CD4-positive, alpha-beta T cell (primary cell): ENCODE data around the gene CETN3. TPM values are rescaled to one million over a fixed set of nuclear protein-coding genes. Genes with fewer than 3 reads are reported as not detected.

Experiments used
- ATAC-seq: fragments of 200-7000 bp; cut with Tn5 transposase; one replicate; pipeline ENCODE4 v1.10.0; 2022; ENCODE audit warnings: mild to moderate bottlenecking; ENCODE audit not compliant: poor library complexity
- CTCF ChIA-PET: fragments of 350-600 bp; sonication (Branson Sonifier 250); formaldehyde crosslinking; loops from one replicate; lab custom pipeline; 2021; ENCODE audit warnings: antibody characterized with exemption, inconsistent platforms; lab: Charles Lee
- POLR2A ChIA-PET: fragments of 350-600 bp; sonication (Branson Sonifier 250); formaldehyde crosslinking; loops from one replicate; lab custom pipeline; 2021; ENCODE audit warnings: antibody characterized with exemption, inconsistent platforms; lab: Charles Lee
- DNase-seq, 14 experiments: peaks; one replicate each; pipeline ENCODE4 v3.0.0-alpha.2; 2013 to 2020; ENCODE audit warnings: mixed read lengths in 2 of 14
- H3K27ac ChIP-seq, 2 donors: one replicate each; pipeline versions ENCODE4 v1.5.1 to v1.7.0; 2013; ENCODE audit warnings: low read length in 2 of 2, low read depth in 1 of 2, mild to moderate bottlenecking in 1 of 2
- H3K27me3 ChIP-seq, 2 experiments: 1 replicate in 1 of 2; 2 replicates in 1 of 2; pipeline versions ENCODE4 v1.6.1 to v1.7.0; 2013; ENCODE audit warnings: low read length in 2 of 2, control low read depth in 1 of 2, mild to moderate bottlenecking in 1 of 2, moderate library complexity in 1 of 2; ENCODE audit not compliant: insufficient read depth in 2 of 2, control insufficient read depth in 1 of 2
- H3K36me3 ChIP-seq: one replicate; pipeline ENCODE4 v1.6.1; 2013; ENCODE audit warnings: low read length, control low read depth; ENCODE audit not compliant: insufficient read depth
- H3K4me1 ChIP-seq: one replicate; pipeline ENCODE4 v1.6.1; 2013; ENCODE audit warnings: low read length, control low read depth; ENCODE audit not compliant: insufficient read depth
- H3K4me3 ChIP-seq: one replicate; pipeline ENCODE4 v1.5.1; 2013; ENCODE audit warnings: mild to moderate bottlenecking, low read length, moderate library complexity
- H3K9me3 ChIP-seq, 2 experiments: 1 replicate in 1 of 2; 2 replicates in 1 of 2; pipeline versions ENCODE4 v1.6.1 to v1.7.0; 2013; ENCODE audit warnings: low read length in 2 of 2, mild to moderate bottlenecking in 2 of 2, control low read depth in 1 of 2, moderate library complexity in 1 of 2; ENCODE audit not compliant: control insufficient read depth in 1 of 2, insufficient read depth in 1 of 2
- H3K27ac Mint-ChIP-seq: one replicate; pipeline ENCODE4 v1.8.0; 2020; ENCODE audit warnings: mixed read lengths
- H3K27me3 Mint-ChIP-seq: one replicate; pipeline ENCODE4 v1.8.0; 2021; ENCODE audit warnings: mixed read lengths
- H3K36me3 Mint-ChIP-seq: one replicate; pipeline ENCODE4 v1.8.0; 2021; ENCODE audit warnings: low read depth, mixed read lengths
- H3K4me1 Mint-ChIP-seq: one replicate; pipeline ENCODE4 v1.8.0; 2021; ENCODE audit warnings: low read depth, mixed read lengths
- H3K4me3 Mint-ChIP-seq: one replicate; pipeline ENCODE4 v1.8.0; 2020; ENCODE audit warnings: mild to moderate bottlenecking, mixed read lengths
- H3K9me3 Mint-ChIP-seq: one replicate; pipeline ENCODE4 v1.8.0; 2020; ENCODE audit warnings: mixed read lengths
- intact Hi-C, 2 experiments: fragments of 100-400 bp; cut with DNase I in 1 of 2; cut with micrococcal nuclease in 1 of 2; formaldehyde crosslinking; loops; one replicate each; pipeline versions ENCODE4 v1.15.1 to v1.9.0; 2023 to 2025; cut with DNase I, micrococcal nuclease
- total RNA-seq, 174 experiments: library from RNA in 2 of 174; stranded (reverse) in 2 of 174; gene quantifications; one replicate each; pipeline ENCODE4 v1.2.3 and lab custom pipeline; 2021 to 2026
- TF ChIP-seq, protein P1 (sequence below): fragments of 200-600 bp; IDR thresholded peaks from one replicate; pipeline ENCODE4 v1.8.0; 2022; ENCODE audit warnings: antibody characterized with exemption, mild to moderate bottlenecking

CETN3 gene
- total RNA-seq, 2 experiments from 2014 or later, result 3.2 to 4.9 TPM

DNA sequence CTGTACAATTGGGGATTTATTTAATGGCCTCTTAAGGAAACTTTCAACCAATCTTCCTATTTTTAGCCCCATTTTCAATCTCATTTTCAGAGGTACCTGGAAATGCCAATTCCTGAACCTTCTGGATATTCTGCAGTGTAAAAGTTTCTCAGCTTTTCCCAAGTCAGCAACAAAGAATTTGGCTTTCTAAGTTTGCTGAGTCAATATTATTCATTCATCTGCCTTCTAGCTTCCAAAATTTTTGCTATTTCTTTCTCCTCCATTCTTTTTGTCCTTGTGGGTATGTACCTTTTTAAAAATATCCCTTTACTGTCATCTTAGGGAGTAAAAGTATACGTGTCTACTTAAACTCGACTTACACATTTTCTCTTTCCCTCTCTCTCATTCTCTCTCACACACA lies 25.7 kb downstream of the CETN3 start:
- ChIA-PET CTCF (no interaction called here), POLR2A (no interaction called here)
- intact Hi-C loops, result no loop called here
- Mint-ChIP-seq H3K9me3 (no peaks in the 10 kb centered on the region), H3K36me3 (no peaks in the 10 kb centered on the region), H3K27ac (no peak overlapping the region), H3K4me1 (no peaks in the 10 kb centered on the region), H3K4me3 (no peak overlapping the region), H3K27me3 (peaks cover 19% of the 10 kb centered on the region)
- no peak for ATAC-seq
- DNase-seq, result no peak
- Histone ChIP-seq H3K27ac (no peak overlapping the region), H3K4me3 (no peak overlapping the region), H3K36me3 (no peaks in the 10 kb centered on the region), H3K9me3 (no peaks in the 10 kb centered on the region), H3K27me3 (no peaks in the 10 kb centered on the region), H3K4me1 (no peaks in the 10 kb centered on the region)
- TF ChIP-seq, protein P1, sequence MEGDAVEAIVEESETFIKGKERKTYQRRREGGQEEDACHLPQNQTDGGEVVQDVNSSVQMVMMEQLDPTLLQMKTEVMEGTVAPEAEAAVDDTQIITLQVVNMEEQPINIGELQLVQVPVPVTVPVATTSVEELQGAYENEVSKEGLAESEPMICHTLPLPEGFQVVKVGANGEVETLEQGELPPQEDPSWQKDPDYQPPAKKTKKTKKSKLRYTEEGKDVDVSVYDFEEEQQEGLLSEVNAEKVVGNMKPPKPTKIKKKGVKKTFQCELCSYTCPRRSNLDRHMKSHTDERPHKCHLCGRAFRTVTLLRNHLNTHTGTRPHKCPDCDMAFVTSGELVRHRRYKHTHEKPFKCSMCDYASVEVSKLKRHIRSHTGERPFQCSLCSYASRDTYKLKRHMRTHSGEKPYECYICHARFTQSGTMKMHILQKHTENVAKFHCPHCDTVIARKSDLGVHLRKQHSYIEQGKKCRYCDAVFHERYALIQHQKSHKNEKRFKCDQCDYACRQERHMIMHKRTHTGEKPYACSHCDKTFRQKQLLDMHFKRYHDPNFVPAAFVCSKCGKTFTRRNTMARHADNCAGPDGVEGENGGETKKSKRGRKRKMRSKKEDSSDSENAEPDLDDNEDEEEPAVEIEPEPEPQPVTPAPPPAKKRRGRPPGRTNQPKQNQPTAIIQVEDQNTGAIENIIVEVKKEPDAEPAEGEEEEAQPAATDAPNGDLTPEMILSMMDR, result no peak

DNA sequence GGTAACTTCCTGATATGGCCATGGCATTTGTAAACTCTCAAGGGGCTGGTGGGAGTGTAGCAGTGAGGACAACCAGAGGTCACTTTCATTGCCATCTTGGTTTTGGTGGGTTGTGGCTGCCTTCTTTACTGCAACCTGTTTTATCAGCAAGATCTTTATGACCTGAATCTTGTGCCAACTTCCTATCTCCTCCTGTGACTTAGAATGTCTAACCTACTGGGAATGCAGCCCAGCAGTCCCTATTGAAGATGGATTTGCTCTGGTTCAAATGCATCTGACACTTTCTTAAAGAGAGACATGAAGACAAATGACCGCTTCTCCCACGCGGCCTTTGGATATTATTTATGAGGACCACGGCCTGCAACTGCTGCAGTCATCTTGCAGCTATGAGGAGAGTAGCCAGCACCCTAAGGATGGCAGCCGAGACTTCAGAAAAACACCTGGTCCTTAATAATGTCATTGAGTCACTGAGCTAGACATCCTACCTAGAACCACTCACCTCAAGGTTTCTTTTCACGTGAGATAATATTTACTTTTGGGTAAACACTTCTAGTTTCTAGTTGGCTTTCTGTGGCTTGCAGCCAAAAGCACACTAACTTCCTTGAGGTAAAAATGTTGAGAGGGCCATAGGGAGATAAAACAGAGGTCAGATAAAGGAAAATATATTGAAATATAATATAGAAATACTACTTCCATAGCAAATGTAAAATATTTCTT lies 28.2 kb downstream of the CETN3 start:
- H3K36me3 Mint-ChIP-seq, result no peaks in the 10 kb centered on the region
- CTCF ChIA-PET, result no interaction called here
- H3K4me1 Mint-ChIP-seq, result no peaks in the 10 kb centered on the region
- Histone ChIP-seq H3K36me3 (no peaks in the 10 kb centered on the region), H3K27ac (no peak overlapping the region), H3K4me1 (no peaks in the 10 kb centered on the region), H3K9me3 (no peaks in the 10 kb centered on the region), H3K4me3 (no peak overlapping the region), H3K27me3 (no peaks in the 10 kb centered on the region)
- DNase-seq (no peak), ATAC-seq (no peak)
- TF ChIP-seq, protein P1, result no peak
- no peak overlapping the region for H3K4me3 Mint-ChIP-seq
- H3K9me3 Mint-ChIP-seq, result no peaks in the 10 kb centered on the region
- POLR2A ChIA-PET, result no interaction called here
- intact Hi-C loops, result no loop called here
- H3K27ac Mint-ChIP-seq, result no peak overlapping the region
- peaks cover 31% of the 10 kb centered on the region for H3K27me3 Mint-ChIP-seq

DNA sequence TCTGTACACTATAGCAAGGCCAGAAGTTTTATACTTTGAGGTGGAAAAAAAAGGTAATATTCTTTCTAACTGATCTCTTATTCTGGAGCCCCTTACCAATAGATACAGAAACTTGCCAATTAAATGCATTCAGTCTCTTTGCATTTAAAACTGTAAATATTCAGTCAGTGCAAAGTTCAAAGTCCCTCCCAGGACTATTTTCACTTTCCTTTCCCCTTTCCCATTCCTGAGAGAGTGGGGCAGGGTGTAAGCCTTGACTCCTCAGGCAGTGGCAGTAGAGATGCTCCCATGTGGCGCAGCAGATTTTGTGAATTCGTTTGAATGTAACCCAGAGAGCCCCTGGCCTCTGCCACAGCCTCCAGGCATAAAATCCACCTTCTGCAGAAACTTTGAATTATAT lies 29.9 kb downstream of the CETN3 start:
- Mint-ChIP-seq H3K27ac (no peak overlapping the region), H3K36me3 (no peaks in the 10 kb centered on the region), H3K4me1 (no peaks in the 10 kb centered on the region), H3K27me3 (peaks cover 37% of the 10 kb centered on the region), H3K9me3 (peaks cover 2% of the 10 kb centered on the region), H3K4me3 (no peak overlapping the region)
- ChIA-PET POLR2A (no interaction called here), CTCF (no interaction called here)
- DNase-seq (no peak), ATAC-seq (no peak)
- TF ChIP-seq, protein P1, result no peak
- Histone ChIP-seq H3K36me3 (no peaks in the 10 kb centered on the region), H3K9me3 (no peaks in the 10 kb centered on the region), H3K27me3 (no peaks in the 10 kb centered on the region), H3K4me3 (no peak overlapping the region), H3K4me1 (no peaks in the 10 kb centered on the region), H3K27ac (no peak overlapping the region)
- intact Hi-C loops, result no loop called here
